NCI-H524 treated with DMSO at 0.1 percent for 48 hours (cell line): ENCODE measurements around the gene PCBP4.

ENCODE experiments used
- DNase-seq: peaks from one replicate; lab custom pipeline; 2025; lab: John Stamatoyannopoulos, UW

The PCBP4 gene

DNA sequence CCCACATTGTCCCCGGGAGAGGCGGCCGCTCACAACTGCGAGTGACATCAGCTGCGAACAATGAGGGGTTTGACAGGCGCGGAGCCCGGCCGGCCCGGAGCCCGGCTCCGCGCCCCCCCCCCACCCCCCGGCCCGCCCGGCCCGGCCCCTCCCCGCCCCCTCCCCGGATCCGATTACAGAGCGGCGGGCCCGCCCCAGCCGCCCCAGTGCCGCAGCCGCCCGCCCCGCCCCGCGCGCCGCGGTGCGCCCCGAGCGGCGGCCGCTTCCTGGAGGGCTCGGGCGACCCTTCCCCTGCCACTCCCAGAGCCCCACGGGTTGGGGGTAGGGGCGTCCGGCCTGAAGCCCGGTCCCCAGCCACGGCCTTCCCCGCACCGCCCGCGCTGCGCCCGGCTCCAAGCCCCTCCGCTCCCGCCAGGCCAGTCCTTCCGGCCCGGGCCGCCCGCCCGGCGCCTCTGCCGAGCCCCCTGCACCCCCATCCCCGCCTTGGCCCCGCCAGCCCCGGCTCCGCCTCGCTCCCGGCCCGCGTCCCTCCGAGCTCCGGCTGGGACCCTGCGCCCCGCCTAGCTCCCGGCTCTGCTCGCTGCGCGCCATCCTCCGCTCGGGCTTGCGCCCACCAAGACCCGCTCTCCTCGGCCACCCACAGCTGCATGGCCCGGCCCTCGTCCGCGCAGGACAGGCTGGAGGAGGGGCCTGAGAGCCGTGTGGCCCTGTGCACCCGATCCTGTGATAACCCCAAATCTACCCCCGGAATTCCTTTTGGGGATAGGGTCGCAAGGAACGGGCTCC lies at the start of gene PCBP4:
TSS of gene PCBP4 (minus strand) at position 71 of the 786 bp plus-strand sequence. CDS start 6,214 bp downstream, outside the sequence.
- no peak for DNase-seq

DNA sequence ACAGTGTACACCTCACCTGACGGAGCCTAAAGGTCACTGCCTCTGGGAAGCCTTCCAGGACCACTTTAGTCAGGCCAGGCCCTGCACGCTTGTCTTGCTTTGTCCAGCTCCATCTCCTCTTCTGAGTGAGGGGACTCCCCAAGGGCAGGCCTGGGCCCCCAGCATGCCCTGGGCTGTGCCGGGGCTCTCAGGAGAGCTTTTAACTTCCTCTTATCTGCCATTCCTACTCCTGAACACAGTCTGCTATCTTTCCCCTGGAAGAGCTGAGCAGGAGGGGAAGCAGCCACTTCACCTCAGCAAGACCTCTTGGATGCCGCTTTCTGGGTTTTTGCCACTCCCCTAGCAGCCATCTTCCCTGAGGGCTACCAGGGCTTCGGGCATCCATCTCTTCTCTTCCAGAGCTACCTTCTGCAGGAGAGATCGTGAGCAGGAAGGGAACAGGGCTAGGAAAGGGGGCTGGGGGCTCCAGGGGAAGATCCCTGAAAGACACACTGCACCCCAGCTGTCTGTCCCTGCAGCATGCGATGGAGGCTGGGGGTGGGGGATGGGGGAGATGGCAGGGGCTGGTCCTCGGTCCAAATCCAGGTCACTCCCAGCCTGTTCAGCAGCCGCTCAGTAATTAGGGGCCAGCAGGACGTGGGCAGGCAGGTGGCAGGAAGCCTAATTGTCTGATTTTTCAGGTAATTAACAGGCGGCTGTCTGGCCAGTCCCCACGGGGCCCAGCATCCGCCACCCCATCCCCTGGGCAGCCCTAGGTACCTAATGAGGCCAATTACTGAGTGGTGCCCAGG lies 48.4 kb upstream of the PCBP4 start:
- no peak for DNase-seq

DNA sequence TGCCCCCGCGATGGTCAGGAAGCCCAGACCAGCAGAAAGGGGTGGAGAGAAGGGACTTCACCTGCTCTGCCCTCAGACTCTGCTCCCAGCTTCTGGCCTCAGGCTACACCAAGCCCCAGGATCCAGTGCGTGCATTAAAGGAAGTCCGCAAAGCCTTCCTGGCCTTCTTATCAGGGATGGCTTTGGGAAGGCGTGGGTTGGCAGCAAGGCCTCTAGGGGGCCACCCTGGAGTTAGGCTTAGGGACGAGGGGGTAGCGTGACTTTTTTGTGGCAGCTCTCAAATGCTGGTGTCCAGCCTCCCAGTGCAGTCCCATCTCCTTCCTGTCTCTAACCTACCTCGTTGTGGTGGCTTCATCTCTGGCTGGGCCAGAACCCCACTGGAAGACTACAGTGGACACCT lies 47.4 kb upstream of the PCBP4 start:
- DNase-seq, result no peak

DNA sequence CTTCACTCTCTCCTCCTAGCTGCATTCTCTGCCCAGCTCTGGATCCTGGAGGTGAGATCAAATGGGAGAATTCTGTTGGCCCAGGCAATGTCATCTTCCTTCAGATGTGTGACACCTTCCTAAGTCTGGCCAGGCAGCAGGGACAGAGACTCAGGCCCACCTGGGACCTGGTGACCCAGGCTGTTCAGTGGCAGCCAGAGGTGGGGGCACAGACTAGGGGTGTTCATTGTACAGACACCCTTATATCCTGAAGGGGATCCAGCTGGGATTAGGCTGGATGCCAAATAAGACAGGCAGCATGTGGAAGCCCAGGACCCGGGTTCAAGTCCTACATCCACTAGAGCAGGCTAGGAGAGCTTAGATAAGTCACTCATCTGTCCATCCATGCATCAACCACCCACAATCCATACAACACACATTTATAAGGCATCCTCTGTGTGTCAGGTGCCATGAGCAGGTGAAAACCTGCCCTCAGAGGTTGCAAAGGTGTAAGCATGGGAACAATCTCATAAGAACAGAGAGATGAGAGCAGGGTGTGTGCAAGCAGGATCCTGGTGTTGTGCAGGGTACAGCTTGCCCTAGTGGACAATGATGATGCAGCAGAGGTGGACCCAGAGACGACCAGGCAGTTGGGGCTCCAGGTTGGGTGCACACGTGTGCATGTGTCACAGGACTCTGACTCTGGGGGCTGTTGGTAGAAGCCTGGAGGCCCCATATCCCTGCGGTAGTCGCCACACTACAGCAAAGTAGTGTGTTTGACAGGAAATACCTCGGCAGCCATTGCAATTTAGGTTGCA lies 46.7 kb upstream of the PCBP4 start:
- DNase-seq, result no peak

DNA sequence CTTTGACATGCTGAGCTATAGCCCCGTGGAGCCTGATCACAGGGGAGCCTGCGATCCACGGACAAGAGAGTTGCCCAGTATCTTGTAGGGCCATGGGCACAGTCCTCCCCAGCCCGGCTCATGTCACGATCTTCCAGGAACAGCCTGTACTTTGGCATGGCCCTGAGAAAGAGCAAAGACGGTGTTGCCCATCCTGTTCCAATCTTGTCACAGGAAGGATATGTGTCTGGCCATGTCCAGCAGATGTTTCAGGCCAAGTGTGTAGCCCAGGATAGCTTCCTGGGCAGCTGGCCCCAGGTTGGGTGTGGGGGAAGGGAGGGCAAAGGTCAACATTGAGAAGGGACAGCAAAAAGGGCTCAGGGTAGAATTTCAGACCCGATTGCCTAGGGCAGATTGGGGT lies 45.4 kb upstream of the PCBP4 start:
- DNase-seq, result no peak

DNA sequence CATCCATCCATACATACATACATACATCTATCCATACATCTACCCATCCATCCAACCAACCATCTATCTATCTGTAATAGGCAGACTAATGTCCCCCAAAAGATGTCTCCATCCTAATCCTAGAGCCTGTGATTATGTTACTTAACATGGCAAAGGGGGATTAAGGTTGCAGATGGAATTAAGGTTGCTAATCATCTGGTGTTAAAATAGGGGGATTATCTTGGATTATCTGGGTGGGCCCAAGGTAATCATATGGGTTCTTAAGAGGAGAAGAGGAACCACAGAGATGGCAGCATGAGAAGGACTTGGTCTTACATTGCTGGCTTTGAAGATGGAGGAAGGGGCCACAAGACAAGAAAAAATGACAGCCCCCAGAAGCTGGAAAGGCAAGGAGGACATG lies 43.2 kb upstream of the PCBP4 start:
- no peak for DNase-seq

DNA sequence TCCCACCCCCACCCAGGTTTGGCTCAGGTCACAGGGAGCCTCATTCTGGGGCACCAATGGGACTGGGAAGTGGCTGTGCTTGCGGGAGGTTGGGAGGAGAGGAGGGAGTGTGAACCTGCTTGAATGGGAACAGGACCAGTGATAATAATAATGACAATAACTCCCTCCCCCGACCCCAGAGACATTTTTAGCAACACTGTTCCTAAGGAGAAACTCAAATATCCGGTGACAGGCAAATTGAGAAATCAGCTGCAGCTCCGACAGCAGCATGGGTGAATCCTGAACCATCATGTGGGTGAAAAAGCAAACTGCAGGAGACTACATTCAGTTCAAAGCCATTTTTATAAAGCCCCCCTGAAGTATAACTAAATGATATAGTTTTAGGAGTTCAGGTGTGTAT lies 40.0 kb upstream of the PCBP4 start:
- DNase-seq, result no peak

DNA sequence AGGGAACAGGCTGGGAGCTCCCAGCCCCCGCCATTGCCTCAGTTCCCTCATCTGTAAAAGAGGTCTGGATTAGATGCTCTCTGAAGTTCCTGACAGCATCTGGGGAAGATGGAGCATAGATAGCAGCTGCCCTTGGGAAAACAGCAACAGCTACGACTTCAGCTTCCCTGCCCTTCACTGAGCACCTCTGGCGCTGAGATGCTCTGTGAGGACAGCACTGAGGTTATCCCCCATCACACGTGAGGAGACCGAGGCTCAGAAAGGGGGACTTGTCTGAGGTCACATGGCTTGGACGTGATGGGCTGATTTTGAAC lies 39.5 kb upstream of the PCBP4 start:
- no peak for DNase-seq

DNA sequence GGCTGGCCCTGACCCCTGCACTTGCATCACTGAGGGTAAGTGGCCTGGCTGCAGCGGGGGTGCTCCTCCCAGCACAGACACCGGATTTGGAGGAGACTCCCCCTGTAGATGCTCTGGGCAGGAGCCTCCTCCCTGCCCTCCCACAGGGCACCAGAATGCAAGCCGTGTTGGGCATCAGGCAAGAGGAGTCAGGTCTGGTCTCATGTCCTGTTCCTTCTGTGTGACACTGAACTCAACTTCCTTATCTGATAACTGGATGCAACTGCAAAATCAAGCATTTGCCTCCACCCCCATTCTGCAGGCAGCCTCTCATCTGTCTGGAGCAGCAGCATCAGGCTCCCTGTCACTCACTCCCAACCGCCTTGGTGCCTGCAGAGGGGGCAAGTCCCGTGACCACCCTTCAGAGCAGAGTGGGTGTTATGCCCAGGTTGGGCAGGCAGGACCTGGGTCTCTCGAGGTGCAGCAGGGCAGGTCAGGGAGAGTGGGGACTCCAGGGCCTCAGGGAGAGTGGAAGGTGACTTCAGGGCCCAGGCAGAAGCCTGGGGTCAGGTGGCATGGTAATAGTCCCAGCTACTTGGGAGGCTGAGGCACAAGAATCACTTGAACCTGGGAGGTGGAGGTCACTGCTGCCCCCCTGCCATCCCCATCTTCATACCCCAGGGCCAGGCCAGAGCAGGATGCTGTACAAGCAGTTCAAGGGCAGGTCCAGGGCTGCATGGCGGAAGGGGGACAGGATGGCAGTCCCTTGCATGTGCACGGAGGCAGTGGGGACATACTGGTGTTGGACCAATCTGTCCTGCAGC lies 39.0 kb upstream of the PCBP4 start:
- no peak for DNase-seq

DNA sequence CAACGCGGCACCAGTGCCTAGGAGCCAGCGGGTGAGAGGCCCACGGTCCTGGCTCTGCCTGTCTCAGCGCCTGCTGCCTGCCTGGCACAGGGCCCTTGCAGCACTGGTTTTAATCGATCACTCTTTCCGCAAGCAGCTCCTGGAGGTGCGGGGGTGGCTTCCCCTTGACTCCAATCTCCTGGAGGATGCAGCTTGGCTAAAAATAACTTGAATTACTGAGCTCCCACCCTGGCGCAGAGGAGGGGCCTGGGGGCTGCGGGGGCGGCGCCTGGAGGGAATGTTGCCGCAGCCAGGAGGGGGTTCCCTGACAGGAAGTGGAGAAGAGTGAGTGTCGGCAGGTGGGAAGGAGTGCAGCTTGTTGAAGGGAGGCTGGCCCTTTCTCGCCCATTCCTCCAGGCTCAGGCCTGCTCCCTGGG lies 38.3 kb upstream of the PCBP4 start:
- no peak for DNase-seq

DNA sequence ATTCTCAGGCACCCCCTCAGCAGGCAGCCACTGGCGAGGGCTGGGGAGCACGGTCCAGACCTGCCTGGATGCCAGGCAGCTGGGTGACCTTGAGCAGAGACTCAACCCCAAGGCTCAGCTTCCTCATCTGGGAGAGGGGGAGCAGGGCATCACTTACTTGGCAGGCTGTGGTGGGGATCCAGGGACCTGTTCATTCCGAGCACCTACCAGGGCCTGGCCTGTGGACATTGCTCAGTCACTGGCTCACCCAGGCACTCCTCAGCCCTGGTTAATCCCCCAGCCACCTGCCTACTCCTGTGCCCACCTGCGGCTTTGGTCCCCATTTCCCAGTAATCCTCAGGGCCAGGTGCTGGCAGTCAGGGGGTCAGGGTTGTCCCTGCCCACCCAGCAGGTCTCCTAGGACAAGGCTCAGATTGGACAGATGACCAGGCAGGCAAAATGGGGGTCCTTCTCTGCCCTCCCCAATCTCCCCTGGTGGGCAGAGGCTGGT lies 37.7 kb upstream of the PCBP4 start:
- DNase-seq, result peak; percentile 41

DNA sequence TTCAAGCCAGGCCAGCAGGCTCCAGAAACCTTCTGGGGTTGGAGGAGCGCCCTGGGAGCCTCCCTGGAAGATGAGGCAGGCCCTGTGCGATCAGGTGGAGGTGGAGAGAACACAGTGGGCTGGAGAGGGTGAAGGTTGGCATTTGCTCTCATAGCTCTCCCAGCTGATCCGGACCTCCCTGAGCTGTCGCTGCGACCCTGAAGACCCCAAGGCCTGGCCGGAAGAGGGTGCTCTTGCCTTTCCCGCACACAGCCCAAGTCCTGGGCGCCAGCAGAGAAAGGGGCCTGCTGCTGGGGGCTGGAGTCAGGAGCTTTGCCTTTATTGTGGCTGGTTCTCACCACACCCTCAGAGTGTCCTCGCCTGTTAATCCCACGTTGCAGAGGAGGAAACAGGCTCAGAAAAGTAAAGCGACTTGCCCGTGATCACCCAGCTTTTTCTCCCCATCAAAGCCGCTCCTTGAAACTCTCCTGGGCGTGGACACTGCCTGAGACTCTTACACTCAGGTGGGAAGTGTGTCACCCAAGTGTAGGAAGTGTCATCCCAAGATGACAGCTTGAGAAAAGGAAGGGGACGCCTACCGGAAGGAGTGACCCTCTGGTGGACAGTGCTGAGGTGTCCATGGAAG lies 37.0 kb upstream of the PCBP4 start:
- peak; percentile 41 for DNase-seq

DNA sequence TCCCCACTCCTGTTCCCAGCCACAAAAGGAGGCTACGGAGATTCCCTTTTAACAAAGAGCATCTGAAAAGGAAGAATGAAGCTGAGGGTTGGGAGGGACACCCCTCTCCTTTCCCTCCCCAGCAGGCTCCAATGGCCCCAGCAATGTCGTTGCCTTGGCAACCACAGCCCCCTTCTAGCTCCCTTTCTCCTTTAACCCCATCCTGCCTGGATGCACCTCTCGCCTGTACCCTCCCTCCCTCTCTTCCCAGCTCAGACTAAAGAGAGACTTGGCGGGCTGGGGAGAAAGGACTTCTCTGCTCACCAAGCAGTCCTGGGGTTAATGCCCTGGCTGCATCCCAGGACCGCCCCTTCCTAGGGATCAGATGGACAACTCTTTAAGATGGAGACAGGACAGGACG lies 35.5 kb upstream of the PCBP4 start:
- no peak for DNase-seq

DNA sequence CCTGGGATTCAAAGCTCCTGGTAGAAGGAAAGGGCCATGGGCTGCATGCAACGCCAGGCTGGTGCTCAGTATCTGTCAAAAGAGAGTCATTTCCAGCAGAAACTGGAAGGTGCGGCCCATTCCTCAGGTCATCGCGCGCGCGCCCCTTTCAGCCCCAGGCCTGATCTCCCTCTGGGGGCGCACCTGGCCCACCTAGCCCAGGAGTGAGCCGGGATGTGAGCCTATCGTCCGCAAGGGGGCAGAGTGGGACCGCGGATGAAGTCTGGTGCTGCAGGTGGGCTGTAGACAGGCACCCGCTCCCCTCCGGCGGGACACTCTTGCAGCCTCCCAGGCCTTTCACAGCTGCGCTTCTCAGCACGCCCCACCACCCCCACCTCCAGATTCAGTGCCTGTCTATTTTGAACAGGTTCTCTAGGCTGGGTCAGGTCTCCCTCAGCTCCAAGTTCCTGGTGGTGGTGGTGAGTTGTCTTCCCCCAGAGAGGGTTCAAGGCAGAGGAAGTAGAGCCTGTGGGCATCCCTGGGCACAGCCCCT lies 34.3 kb upstream of the PCBP4 start:
- peak; percentile 44 for DNase-seq

DNA sequence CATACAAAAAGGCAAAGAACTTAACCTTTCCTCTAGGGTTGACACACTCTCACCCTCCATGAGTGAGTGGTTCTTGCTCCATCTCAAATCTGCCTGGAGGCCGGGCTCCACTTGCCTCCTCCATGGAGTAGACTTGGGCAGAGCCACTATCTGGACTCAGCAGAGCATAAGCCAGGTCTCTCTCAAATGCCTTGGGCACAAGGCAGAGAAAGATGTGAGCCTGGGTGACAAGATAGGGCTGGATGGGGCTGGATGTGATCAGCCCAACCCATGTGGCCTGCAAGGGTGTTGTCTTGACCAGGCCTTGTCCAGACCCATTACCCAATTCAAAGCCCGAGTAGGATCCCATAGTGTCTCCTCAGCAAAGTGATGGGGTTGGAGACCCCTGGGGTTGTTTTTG lies 32.6 kb upstream of the PCBP4 start:
- DNase-seq, result no peak

DNA sequence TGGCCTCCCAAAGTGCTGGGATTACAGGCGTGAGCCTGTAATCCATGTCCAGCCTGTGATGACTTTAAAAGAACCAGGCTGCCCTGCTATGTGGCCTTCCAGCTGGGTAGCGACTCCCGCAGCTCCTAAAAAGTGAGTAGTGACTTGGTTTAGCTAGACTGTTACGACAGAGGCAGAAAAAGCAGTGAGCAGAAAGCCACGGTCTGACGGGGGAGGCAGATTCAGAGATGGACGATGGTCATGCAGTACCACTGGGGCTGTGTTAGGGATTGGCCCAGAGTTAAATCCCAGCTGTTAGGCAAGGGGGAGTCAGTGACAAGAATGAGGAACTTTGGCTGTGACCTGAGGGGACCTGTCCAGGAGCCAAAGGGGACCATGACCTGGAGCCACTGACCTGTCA lies 31.5 kb upstream of the PCBP4 start:
- DNase-seq, result no peak

DNA sequence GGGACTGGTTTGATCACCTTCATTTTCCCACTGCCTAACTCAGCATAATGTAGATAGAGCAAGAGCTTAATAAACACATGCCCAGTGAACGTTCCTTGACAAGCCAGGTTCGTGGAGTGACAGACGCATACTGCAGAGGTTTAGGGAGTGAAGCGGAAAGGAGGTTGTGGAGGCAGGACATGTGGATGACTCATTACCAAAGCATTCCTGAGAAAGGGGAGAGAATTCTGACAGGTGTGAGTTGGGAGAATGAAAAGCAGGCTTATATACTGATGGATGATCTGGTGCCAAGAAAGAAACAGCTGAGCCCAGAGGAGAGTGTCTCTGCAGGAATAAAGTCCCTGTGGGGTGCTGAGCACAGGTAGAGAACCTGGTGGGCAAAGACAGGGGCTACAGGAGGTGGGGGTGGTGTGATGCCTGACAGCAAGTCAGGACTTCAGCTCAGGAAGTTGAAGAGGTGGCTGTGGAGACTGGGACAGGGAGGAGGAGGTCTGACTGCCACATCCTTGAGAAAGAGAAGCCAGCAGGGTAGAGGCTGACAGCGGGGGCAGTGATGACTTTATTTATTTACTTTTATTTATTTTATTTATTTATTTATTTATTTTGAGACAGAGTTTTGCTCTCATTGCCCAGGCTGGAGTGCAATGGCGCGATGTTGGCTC lies 30.8 kb upstream of the PCBP4 start:
- DNase-seq, result no peak

DNA sequence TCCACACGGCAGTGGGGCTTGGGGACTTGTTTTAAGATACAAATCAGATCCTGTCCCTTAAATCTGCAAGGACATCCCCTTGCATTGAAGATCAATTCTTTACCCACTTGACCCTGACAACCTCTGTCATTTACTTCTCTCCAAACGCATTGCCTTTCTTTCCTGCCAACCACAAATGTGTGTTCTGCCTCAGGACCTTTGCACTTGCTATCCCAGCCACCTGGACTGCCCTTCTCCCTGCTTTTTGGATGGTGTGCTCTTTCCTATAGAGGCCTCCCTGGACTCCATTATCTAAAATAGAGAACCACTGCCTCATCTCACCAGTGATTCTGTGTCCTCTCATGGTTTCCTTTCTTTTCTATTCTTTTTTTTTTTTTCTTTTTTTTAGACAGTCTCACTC lies 29.9 kb upstream of the PCBP4 start:
- no peak for DNase-seq

DNA sequence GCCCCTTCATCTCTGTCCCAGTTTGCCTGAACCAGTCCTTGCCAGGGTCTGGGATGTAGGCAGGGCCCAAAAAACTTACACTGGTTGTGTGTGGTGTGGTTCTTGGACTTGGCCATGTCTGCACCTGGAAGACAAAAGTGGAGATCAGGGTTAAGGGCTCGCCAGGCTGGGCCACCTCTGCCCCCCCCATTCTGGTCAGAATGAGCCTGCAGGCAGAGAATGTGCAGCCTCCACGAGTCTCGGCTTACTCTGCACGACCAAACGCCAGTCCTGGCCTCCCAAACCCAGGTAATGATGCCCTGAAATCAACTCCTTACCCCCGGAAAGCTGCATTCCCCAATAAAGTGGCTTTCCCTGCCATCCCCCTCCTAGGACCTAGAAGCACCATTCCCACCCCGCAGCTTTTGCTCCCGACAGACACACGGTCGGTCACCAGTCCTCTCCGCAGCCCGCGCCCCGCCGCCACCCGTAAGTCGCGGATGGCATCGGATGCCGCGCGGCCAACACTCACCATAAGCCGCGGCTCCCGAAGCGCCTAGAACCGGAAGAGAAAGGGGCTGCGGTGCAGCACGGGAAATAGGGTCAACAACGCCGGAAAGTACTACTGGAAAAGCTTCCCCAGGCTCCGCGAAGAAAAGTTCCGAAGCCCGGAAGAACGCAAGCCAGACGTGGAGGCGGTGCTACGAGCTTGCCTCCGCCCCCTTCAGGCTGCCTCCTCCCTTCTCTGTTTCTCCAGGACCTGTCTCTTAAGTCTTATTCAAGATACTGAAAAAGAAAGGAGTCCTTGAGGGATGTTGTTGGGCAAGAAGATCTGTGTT lies 28.3 kb upstream of the PCBP4 start, which contains the start of gene RPL29:
TSS of gene RPL29 (minus strand) at position 550 of the 818 bp plus-strand sequence. CDS start at position 116, 434 bp downstream.
- DNase-seq, result peak; percentile 69
